H1 (cell line): ENCODE measurements around the gene HDAC10. TPM values are rescaled to one million over a fixed set of nuclear protein-coding genes. Genes with fewer than 3 reads are reported as not detected.

Experiments used
- ATF3 ChIP-seq: IDR thresholded peaks from 2 replicates; pipeline ENCODE4 v1.6.1; 2011; ENCODE audit warnings: low read depth, mild to moderate bottlenecking, low read length; ENCODE audit not compliant: insufficient read depth
- BACH1 ChIP-seq: IDR thresholded peaks from 2 replicates; pipeline ENCODE4 v1.6.1; 2012; ENCODE audit warnings: low read length, improper control_type of control experiment
- CTCF ChIP-seq, 3 experiments: IDR thresholded peaks; 1 replicate in 2 of 3; 2 replicates in 1 of 3; pipeline versions ENCODE4 v1.5.1 to v1.6.1; 2011; ENCODE audit warnings: low read length in 3 of 3, mild to moderate bottlenecking in 3 of 3, inconsistent platforms in 2 of 3, low read depth in 1 of 3, moderate library complexity in 1 of 3; ENCODE audit not compliant: insufficient read depth in 1 of 3; ENCODE audit errors: control extremely low read depth in 1 of 3
- EGR1 ChIP-seq: IDR thresholded peaks from 2 replicates; pipeline ENCODE4 v1.6.1; 2011; ENCODE audit warnings: low read depth, low read length, borderline replicate concordance
- EZH2 ChIP-seq: fragments of 200-600 bp; sonication (generic); IDR thresholded peaks from 2 replicates; pipeline ENCODE4 v1.7.1; 2012; ENCODE audit warnings: low read depth, mild to moderate bottlenecking, moderate library complexity, low read length, inconsistent platforms; ENCODE audit not compliant: severe bottlenecking
- GTF2F1 ChIP-seq: IDR thresholded peaks from 2 replicates; pipeline ENCODE4 v1.6.1; 2012; ENCODE audit warnings: low read depth, low read length, improper control_type of control experiment, borderline replicate concordance
- MAX ChIP-seq: IDR thresholded peaks from 2 replicates; pipeline ENCODE4 v1.6.1; 2012; ENCODE audit warnings: inconsistent platforms
- NANOG ChIP-seq: IDR thresholded peaks from 2 replicates; pipeline ENCODE4 v1.6.1; 2011; ENCODE audit warnings: low read length, low read depth, mild to moderate bottlenecking, inconsistent platforms; ENCODE audit not compliant: insufficient read depth, poor library complexity, severe bottlenecking
- PHF8 ChIP-seq: fragments of 200-600 bp; sonication (generic); conservative IDR thresholded peaks from 2 replicates; pipeline ENCODE4 v1.7.1; 2012; ENCODE audit warnings: low read depth, mild to moderate bottlenecking, inconsistent platforms, low read length, moderate library complexity
- RXRA ChIP-seq: IDR thresholded peaks from 2 replicates; pipeline ENCODE4 v1.6.1; 2011; ENCODE audit warnings: low read depth, mild to moderate bottlenecking, low read length, moderate library complexity; ENCODE audit not compliant: insufficient read depth
- SIN3A ChIP-seq, 2 experiments: IDR thresholded peaks in 1 of 2; conservative IDR thresholded peaks in 1 of 2; 2 replicates each; pipeline ENCODE4 v1.6.1; 2011 to 2012; ENCODE audit warnings: low read length in 2 of 2, improper control_type of control experiment in 1 of 2, low read depth in 1 of 2, mild to moderate bottlenecking in 1 of 2
- SIRT6 ChIP-seq: IDR thresholded peaks from one replicate; pipeline ENCODE4 v1.7.1; 2012; ENCODE audit warnings: low read length, inconsistent platforms
- TAF7 ChIP-seq: optimal IDR thresholded peaks from 2 replicates; pipeline ENCODE3; 2011; ENCODE audit warnings: low read depth, mild to moderate bottlenecking, inconsistent platforms, low read length, moderate library complexity, borderline replicate concordance
- TCF12 ChIP-seq: IDR thresholded peaks from 2 replicates; pipeline ENCODE4 v1.6.1; 2011; ENCODE audit warnings: low read depth, mild to moderate bottlenecking, low read length
- ZNF274 ChIP-seq: IDR thresholded peaks from 2 replicates; pipeline ENCODE4 v1.7.0; 2012; ENCODE audit warnings: low read length, borderline replicate concordance; ENCODE audit errors: extremely low read depth
- polyA plus RNA-seq, 7 experiments: library from polyadenylated mRNA; depleted of rRNA in 3 of 7; stranded (reverse) in 5 of 7; unstranded in 2 of 7; fragments of >200 nt in 5 of 7; fragments of 200-250 nt in 2 of 7; gene quantifications; 1 replicate in 5 of 7; 2 replicates in 1 of 7; 4 replicates in 1 of 7; pipeline versions ENCODE4 v1.2.1 to v1.2.3, GENCODE V29; 2011 to 2013; ENCODE audit warnings: missing spikeins in 2 of 7, mixed read lengths in 2 of 7
- total RNA-seq: library from RNA; stranded (reverse); fragmentation: NEBNext Ultra II Directional; extraction: Animal tissue kit (Norgen Biotek cat#: 25700); gene quantifications from 2 replicates; pipeline ENCODE4 v1.2.1, GENCODE V29; 2021

HDAC10 gene
- total and polyA plus RNA-seq, 2 of the 8 experiments (the other 6 are each of a cell fraction or from before 2014, with no cell fraction given): 11.2 to 26.4 TPM

GRCh38 chr22:50200461-50201190 lies 50.4 kb downstream of the HDAC10 start, which contains the start of gene SELENOO (continued):
- no peak for TF ChIP-seq ATF3
- no peak for TF ChIP-seq TCF12
- no peak for TF ChIP-seq NANOG
- TF ChIP-seq TAF7: no peak
- TF ChIP-seq EGR1: no peak
- no peak for TF ChIP-seq RXRA
- TF ChIP-seq BACH1: no peak
- TF ChIP-seq SIN3A (conservative IDR thresholded peaks at IDR 0.05 in 1 of 2, IDR thresholded peaks at IDR 0.05 in 1 of 2; ENCODE audit: low read depth in 1 of 2, low read length in 2 of 2): no peak; a peak in 1 of 4 replicates
- TF ChIP-seq MAX: no peak
- no peak for TF ChIP-seq ZNF274
- TF ChIP-seq SIRT6: no peak
- peak; percentile 78 for TF ChIP-seq PHF8
- TF ChIP-seq EZH2: no peak
- TF ChIP-seq CTCF (IDR thresholded peaks at IDR 0.05; ENCODE audit: control extremely low read depth in 1 of 3, insufficient read depth in 1 of 3, low read depth in 1 of 3, low read length in 3 of 3): no peak
- no peak for TF ChIP-seq GTF2F1
